Skin of body (tissue), 2 donors: ENCODE results near the gene ERICH2. TPM values are rescaled to one million over a fixed set of nuclear protein-coding genes. Genes with fewer than 3 reads are reported as not detected.

Source experiments
- DNase-seq: peaks from one replicate; lab custom pipeline; 2025; lab: John Stamatoyannopoulos, UW
- total RNA-seq: library from RNA; depleted of rRNA; stranded (reverse); fragments of >200 nt; gene quantifications from one replicate; pipeline ENCODE4 v1.2.3, GENCODE V29; 2014

The ERICH2 gene
- total RNA-seq, 1 donor from 2014 or later: 0.79 TPM

- DNase-seq: no peak
Observed at GRCh38 chr2:170762760-170763159, 7.4 kb upstream of the ERICH2 start.

DNA sequence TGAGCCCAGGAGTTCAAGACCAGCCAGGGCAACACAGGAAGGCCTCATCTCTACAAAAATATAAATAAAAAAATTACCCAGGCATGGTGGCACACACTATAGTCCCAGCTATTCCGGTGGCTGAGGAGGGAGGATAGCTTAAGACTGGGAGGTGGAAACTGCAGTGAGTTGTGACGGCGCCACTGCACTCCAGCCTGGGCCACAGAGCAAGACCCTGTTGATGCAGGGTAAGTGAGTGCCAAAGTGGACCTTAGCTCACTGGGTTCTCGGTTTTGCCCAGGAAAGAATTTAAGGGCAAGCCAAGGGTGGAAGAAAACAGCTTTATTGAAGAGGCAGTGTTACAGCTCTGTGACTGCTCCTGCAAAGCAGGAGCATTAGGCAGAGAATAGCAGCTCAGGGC lies 6.9 kb upstream of the ERICH2 start:
- DNase-seq: no peak

DNA sequence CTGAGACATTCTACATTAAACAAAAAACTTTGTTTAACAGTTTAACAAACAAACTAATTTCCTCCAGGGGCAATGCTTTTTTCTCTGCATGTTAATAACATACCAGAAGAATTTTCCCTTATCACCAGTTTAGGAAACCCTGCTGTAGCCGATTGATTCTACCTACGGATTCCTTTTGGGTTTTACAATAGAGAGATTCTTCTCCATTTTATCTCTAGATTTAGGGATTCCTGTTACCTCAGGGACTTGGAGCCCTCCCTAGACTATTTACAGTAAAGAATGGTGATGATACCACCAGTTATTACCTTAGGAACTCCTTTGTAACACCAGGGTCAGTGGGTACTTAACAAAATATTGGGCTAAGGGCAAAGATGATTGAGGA lies 5.3 kb upstream of the ERICH2 start:
- no peak for DNase-seq

DNA sequence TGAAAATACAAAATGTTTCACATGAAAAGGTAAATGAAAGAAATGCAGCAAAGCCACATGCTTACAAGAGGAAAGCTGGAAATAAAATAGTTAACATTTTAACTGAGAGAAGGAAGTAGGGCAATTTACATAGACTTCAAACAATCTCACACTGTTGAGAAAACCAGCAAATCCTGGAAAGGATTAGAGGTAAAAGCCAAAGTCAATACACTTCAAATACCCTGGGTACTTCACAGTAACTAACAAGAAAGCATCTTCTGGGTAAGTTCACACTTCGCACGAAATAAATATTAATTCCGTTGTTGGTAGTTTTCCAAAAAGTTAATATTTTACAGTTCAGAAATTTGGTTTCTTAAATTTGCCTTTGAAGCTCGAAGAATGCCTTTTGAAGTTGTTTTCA lies 3.5 kb upstream of the ERICH2 start:
- DNase-seq: no peak

DNA sequence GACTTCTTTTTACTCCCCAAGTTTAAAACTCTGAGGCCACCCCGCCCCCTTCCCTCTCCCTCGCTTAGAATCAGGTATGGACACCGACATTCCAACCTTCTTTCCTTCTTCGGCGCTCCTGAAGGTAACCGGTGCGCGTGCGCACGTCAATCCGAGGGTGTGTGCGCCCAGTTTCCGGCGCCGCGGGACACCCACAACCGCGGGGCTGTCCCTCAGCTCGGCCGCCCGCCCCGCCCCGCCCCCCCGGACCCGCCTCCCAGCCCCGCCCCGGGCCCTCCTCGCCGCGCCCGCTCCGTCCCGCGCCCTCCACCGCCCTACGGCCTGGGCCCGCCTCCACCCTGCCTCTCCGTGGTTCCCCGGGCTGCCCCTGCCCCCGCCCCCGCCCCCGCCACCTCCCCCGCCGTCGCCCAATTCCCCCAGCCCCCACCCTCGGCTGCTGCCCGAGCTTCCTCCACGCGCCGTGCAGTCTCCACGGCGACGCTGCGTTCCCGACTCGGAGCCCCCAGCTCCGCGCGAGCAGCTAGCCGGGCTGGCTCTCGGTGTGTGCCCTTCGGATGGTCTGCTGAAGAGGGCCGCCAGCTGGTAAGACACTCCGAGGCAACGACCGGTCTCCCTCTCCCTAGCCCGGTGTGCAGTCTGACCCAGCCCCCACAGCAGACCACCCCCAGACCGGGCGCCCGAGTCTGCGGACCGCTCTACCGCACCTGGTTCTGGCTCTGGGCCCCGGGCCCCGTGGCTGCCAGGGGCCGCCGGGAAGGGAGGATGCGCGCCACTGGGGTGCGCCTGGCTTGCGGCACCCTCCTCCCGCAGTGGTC lies 635 bp downstream of the ERICH2 start:
- peak; percentile 38 for DNase-seq

- DNase-seq: no peak
Observed at GRCh38 chr2:170771421-170771937, 1.3 kb downstream of the ERICH2 start.

DNA sequence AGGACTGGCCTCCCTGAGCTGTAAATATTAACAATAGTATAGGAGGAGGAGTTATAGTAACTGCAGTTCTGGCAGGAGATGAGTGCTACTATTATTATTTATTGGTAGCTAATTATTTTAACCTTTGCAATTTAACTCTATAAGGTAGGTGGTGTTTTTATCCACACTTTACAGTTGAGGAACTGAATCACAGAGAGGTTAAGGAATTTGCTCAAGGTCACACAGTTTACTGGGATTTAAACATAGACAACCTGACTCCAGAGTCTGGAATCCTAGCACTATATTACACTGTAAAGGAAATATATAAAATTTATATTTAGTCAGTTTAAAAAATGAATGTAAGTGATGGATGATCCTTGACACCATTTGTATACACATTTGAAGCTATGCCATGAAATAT lies 2.1 kb downstream of the ERICH2 start:
- no peak for DNase-seq

DNA sequence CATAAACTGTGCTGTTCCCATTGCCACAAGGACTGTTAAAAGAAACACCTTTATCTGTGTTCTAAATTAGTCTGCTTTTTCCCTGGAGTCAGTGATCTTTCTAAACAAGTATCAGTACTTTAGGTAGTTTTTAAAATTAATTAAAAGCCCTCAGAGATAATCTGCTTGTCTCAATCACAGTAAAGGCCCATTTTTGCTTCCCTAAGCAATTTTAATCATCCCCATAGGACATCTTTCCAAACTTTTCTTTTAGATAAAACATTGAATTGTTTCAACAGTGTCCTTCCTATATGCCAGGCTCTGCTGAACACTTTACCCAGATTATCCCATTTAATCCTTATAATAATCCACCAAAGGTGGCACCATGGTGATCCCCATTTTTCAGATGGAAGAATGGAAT lies 3.9 kb downstream of the ERICH2 start:
- no peak for DNase-seq

DNA sequence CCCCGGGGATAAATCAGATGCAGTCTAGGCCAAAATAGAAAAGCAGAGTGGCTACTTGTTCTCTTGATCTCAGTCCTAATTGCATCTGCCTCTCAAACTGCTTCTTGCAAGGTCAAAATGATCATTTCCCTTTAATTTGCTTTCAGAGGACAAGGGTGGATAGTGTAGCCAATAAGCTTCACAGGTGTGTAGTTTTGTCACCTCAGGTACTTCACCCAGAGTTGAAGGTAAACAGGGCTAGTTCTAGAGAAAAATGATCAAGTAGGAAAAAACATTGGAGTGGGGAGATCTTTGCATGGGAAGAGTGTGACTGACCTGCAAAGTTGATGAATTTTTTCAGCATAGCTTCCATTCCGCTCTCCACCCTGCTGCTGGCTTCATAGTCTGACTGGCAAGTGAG lies 8.7 kb downstream of the ERICH2 start:
- no peak for DNase-seq

- no peak for DNase-seq
Observed at GRCh38 chr2:170779304-170779703, 9.1 kb downstream of the ERICH2 start.

DNA sequence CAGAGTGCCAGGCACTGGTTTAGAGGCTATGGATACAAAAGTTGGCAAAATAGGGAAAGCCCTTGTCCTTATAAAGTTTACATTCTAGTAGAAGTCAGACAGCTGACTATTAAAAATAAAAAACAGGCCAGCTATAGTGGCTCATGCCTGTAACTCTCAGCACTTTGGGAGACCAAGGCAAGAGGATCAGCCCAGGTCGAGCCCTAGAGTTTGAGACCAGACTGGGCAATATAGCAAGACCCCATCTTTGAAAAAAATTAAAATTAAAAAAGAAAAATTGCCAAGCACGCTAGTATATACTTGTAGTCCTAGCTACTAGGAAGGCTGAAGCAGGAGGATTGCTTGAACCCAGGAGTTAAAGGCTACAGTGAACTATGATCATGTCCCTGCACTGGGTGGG lies 12.5 kb downstream of the ERICH2 start:
- DNase-seq: no peak

DNA sequence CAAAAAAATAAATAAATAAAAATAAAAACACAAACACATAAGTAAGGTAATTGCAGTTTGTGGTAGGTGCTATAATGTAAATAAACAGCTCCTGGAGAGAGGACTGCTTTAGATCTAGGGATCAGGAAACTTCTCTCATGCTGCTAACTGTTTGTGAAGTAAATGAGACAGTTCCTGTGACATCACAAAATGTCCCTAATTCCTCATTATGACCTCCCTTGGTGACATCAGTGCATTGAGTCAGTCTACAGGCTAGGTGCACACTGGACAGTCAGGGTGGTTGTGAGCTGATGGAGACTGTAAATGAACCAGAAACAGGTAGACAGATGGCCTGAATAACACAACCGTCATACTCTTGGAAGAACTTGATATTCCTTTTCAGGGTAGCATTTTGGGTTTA lies 13.4 kb downstream of the ERICH2 start:
- DNase-seq: no peak

GRCh38 chr2:170798996-170799395 lies 28.8 kb downstream of the ERICH2 start:
- DNase-seq: no peak

- no peak for DNase-seq
Observed at GRCh38 chr2:170806548-170806947, 36.4 kb downstream of the ERICH2 start.

DNA sequence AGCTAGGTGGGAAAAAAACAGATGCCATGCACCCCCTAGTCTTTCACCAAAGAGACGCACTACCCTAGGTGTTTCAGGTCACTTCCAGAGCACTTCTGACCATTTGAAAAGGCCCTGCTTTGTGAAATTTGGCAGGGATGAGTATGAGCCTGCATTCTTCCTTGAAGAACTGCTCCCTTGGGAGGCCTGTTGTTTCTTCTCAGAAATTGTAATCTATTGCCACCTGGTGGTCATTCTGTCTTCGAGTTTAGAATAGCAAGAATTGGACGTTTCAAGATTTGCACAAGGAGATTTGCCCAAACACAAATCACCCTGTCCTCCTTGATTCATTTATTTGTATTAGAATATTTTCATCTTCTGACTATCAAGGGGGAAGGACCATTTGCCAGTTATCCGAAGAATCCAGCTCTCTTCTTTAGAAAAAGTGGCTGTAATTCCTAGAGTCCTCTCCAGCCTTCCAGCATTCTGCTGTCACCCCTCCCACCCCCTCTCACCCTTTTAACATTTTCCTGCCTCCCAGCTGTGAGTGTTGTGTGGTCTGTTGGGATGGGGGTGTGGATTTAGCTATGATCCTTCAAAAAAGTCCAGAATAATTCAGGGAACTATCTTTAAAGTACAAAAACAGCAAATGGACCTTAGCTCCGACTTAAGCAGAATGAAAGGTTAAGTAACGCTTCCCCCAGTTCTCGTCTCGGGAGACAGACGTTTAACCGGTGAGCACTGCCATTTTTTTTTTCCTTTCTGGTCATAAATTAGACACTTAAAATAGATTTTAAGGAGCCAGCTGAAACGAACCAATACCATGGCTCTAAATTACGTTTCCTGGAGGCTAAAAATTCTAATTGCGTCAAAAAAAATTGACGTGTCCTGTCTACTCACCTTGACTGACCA lies 42.8 kb downstream of the ERICH2 start:
- DNase-seq: peak; percentile 89

DNA sequence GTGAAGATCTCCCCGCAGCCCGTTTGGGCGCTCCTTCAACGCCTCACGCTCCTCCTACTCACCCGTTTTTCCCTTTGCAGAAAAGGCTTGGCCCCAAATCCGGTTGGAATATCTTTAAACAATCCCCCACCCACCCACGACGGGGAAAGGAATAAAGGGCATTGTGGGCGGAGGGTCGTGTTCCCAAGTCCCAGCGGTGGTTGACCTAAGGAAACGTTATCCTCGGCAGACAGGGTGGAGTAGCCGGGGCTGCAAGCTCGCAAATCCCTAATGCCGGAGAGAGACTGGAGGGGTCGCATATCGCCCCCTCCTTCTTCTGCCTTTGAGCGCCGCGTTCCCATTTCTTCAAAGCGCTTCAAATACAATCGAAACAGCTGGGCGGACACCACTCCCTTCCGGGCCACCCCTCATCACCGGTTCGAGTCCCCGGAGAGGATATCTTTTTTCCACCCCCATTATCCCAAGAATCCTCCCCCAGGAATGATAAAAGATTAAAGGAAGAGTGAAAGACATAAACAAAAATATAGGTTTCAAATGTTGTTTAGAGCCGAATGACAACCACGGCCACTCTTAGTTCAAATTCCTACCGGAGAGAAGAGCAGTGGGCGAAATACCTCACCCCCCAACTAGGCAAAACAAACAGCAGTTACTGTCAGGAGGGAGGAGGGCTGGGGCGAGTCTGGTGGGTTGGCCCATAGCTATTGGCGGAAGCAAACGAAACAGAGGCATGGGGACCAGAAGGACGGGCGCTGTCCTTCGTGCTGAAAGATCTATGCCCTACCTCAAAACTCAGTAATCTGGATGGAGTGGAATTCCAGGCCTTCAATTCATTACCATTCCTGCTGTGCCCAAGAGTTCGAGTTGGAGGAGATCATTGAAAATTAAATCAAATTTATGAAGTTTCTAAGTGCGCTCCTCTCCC lies 43.7 kb downstream of the ERICH2 start:
- DNase-seq: peak; percentile 49

DNA sequence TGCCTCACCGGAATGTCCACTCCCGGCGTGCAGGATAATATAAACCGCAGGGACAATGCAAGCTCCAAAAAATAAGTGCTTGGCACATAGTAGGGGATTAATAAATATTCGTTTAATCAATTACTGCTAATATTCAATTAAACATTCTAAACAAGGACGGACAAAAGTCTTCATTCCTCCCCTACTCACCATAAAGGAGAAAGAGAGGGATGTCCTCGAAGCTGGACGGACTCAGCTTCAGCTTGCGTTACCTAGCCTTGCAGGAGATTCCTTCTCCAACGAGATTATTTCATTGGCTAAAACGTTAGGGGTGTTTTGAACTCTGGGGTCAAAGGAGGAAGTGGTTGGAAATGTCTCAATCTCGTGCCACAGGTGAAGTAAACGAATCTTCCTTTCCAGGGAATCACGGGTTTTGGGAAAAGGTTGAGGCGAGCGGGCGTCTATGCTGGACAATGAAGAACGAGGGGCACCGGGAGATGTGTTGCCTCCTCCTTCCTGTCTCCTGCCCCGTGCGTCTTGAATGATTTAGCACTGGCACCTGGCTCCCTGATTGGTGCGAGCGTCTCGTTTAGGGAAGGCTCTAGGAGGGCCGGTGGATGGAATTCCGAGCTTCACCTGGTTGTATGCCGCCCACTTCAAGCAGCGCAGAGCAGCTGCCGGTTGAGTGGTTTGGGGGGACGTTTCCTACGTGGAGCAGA lies 44.5 kb downstream of the ERICH2 start:
- no peak for DNase-seq

DNA sequence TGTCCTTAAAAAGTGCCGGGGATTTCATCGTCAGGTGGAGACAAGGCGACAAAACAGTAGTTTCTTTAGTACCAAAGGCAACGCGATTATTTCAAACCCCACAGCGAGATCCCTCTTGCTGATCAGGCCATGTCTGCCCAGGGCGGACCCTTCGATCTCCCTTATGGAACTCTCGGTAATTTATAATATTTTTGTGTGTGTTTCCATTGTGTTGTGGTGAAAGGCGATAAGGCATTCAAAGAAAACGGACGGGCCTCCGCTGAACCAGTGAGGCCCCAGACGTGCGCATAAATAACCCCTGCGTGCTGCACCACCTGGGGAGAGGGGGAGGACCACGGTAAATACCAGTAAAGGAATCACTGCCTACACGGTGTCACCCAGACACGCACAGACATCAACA lies 45.1 kb downstream of the ERICH2 start:
- no peak for DNase-seq

DNA sequence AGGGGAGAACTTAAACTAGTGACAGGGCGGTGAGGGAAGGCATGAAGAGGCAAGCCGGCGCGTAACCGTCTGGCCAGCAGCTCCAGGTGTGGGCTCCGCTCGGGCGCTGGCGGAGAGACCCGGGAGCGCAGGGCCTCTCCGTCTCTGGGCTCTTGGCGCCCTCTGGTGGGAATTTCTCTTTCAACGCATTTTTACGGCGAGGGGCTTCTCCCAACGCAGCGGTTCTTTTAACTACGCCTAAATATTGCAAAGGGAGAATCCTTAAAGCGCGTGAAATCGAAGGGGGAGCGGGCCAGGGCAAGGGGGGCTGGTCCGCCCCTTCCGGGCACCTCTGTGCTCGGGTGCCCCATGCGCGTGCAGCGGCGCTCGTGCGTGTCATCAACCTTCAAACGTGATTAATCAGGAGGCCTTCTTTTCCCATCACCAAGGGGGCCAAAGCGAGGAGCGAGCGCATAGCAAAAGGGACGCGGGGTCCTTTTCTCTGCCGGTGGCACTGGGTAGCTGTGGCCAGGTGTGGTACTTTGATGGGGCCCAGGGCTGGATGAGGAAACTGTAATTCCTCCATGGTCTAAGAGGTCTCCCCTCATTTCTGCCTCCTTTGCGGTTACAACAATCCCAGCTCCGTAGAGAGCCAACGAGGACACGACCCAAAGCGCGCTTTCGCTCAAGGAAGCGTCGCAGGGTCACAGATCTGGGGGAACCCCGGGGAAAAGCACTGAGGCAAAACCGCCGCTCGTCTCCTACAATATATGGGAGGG lies 45.7 kb downstream of the ERICH2 start:
- DNase-seq: peak; percentile 15

DNA sequence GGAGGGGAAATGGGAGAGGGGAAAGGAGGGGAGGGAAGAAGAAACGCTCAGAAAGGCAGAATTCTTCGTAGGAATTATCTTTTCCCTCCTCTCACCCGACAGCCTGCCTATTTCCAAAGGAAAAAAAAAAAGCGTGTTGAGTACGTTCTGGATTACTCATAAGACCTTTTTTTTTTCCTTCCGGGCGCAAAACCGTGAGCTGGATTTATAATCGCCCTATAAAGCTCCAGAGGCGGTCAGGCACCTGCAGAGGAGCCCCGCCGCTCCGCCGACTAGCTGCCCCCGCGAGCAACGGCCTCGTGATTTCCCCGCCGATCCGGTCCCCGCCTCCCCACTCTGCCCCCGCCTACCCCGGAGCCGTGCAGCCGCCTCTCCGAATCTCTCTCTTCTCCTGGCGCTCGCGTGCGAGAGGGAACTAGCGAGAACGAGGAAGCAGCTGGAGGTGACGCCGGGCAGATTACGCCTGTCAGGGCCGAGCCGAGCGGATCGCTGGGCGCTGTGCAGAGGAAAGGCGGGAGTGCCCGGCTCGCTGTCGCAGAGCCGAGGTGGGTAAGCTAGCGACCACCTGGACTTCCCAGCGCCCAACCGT lies 46.4 kb downstream of the ERICH2 start, which contains the start of gene GAD1:
GAD1 (plus strand) TSS at position 384 of the 589 bp plus-strand sequence. CDS start 1,705 bp downstream, outside the sequence.
- no peak for DNase-seq
